MCF 10A (cell line): ENCODE measurements around the gene IFI27L1. TPM values are rescaled to one million over a fixed set of nuclear protein-coding genes. Genes with fewer than 3 reads are reported as not detected.
A peak's percentile ranks its signal among the peaks of the same experiment; 100 is the strongest.

ENCODE experiments used
- BruUV-seq: library from RNA; stranded (reverse); fragments of 400-500 nt; replicated peaks from 2 replicates; lab custom pipeline; 2021; lab: Mats Ljungman, UMichigan
- CTCF ChIA-PET: fragments of 300-600 bp; sonication (Branson Sonifier 250); formaldehyde crosslinking; extraction: SDS; loops from one replicate; lab custom pipeline; 2021; ENCODE audit warnings: antibody characterized with exemption, inconsistent platforms; lab: Yijun Ruan, JAX
- POLR2A ChIA-PET: fragments of 300-600, 350-650 bp; sonication (Branson Sonifier 250); formaldehyde crosslinking; extraction: SDS; loops from one replicate; lab custom pipeline; 2020; ENCODE audit warnings: antibody characterized with exemption, inconsistent platforms; lab: Yijun Ruan, JAX
- DNase-seq: peaks from one replicate; pipeline ENCODE4 v3.0.0-alpha.2; 2018; ENCODE audit not compliant: unreplicated experiment
- H3K27ac Mint-ChIP-seq: one replicate; pipeline ENCODE4 v1.8.0; 2022; ENCODE audit warnings: mild to moderate bottlenecking, low read depth, mixed read lengths; ENCODE audit not compliant: unreplicated experiment
- H3K27me3 Mint-ChIP-seq: one replicate; pipeline ENCODE4 v1.8.0; 2022; ENCODE audit warnings: mixed read lengths; ENCODE audit not compliant: insufficient read depth, unreplicated experiment
- H3K36me3 Mint-ChIP-seq: one replicate; pipeline ENCODE4 v1.8.0; 2022; ENCODE audit warnings: mild to moderate bottlenecking, moderate library complexity, mixed read lengths; ENCODE audit not compliant: insufficient read depth, unreplicated experiment
- H3K4me1 Mint-ChIP-seq: one replicate; pipeline ENCODE4 v1.8.0; 2022; ENCODE audit warnings: mixed read lengths; ENCODE audit not compliant: insufficient read depth, unreplicated experiment
- H3K4me3 Mint-ChIP-seq: one replicate; pipeline ENCODE4 v1.8.0; 2022; ENCODE audit warnings: mild to moderate bottlenecking, moderate library complexity, mixed read lengths; ENCODE audit not compliant: unreplicated experiment
- H3K9me3 Mint-ChIP-seq: one replicate; pipeline ENCODE4 v1.8.0; 2022; ENCODE audit warnings: mixed read lengths; ENCODE audit not compliant: unreplicated experiment
- CTCF ChIP-seq: fragments of 200-600 bp; IDR thresholded peaks from one replicate; pipeline ENCODE4 v1.8.0; 2022; ENCODE audit warnings: antibody characterized with exemption, mild to moderate bottlenecking; ENCODE audit not compliant: unreplicated experiment
- intact Hi-C: fragments of 100-400 bp; cut with micrococcal nuclease; formaldehyde crosslinking; loops from 2 replicates; pipeline ENCODE4 v1.14.1; 2022
- total RNA-seq: library from RNA; stranded (reverse); gene quantifications from 2 replicates; pipeline ENCODE4 v1.2.3, GENCODE V29; 2022

IFI27L1 gene
- total RNA-seq, 1 experiment from 2014 or later, result 18.4 TPM

DNA sequence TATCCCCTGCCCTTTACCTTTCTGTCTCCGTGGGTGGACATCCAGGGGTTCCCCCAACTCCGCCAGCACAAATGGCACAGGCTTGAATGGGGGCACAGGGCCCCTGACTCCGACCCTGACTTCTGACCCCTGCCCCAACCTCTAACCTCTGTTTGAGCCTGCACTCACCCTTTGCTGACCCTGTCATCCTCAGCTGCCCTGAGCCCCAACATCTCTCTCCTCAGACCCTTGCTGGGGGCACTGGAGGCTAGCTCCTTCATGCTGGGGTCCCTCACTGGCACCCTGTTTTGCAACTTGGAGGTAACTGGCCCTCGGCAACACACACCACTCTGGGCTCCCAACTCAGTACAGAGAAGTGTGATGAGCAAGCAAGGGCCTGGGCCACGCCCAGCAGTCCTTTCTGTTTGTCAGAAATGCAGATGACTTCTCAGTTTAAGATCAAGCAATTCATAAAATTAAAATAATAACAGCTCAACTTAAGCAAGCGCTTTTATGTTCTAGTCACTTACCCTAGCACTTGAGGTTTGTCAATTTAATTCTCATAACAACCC is 31.5 kb downstream of the IFI27L1 start:
- peak overlapping the region; percentile 26 for H3K27ac Mint-ChIP-seq
- BruUV-seq, result no TSS peak

GRCh38 chr14:94113073-94113472 is 32.0 kb downstream of the IFI27L1 start:
- no peaks in the 10 kb centered on the region for H3K36me3 Mint-ChIP-seq
- peak overlapping the region; percentile 26 for H3K27ac Mint-ChIP-seq
- CTCF ChIA-PET, result interaction anchor here (1.1 to 1.9 kb wide), 2 partner anchors 19 to 75 kb away, joined by 3 to 4 read pairs; no protein-coding TSS in a partner anchor

More for the DNA sequence above, 31.5 kb downstream of the IFI27L1 start:
- ChIA-PET POLR2A (no interaction called here), CTCF (interaction anchor here (1.1 to 1.9 kb wide), 2 partner anchors 20 to 74 kb away, joined by 3 to 4 read pairs; no protein-coding TSS in a partner anchor)
- no peak for DNase-seq
- intact Hi-C loops, result no loop called here
- peaks cover 33% of the 10 kb centered on the region for H3K4me1 Mint-ChIP-seq
- no peaks in the 10 kb centered on the region for H3K9me3 Mint-ChIP-seq
- no peak overlapping the region for H3K4me3 Mint-ChIP-seq
- no peaks in the 10 kb centered on the region for H3K27me3 Mint-ChIP-seq
- H3K36me3 Mint-ChIP-seq, result no peaks in the 10 kb centered on the region
- TF ChIP-seq CTCF, result no peak

GRCh38 chr14:94113490-94113889 is 32.4 kb downstream of the IFI27L1 start:
- peak; percentile 67 for DNase-seq
- intact Hi-C loops, result no loop called here
- no peak for TF ChIP-seq CTCF
- Mint-ChIP-seq H3K36me3 (no peaks in the 10 kb centered on the region), H3K9me3 (no peaks in the 10 kb centered on the region), H3K4me1 (peaks cover 33% of the 10 kb centered on the region), H3K4me3 (no peak overlapping the region), H3K27me3 (no peaks in the 10 kb centered on the region), H3K27ac (no peak overlapping the region)
- CTCF ChIA-PET, result interaction anchor here (1.1 to 1.9 kb wide), 3 partner anchors 19 to 75 kb away, joined by 3 to 4 read pairs (median 4); no protein-coding TSS in a partner anchor
- POLR2A ChIA-PET, result no interaction called here
- no TSS peak for BruUV-seq

More at GRCh38 chr14:94113073-94113472, 32.0 kb downstream of the IFI27L1 start:
- peaks cover 33% of the 10 kb centered on the region for H3K4me1 Mint-ChIP-seq
- no peak overlapping the region for H3K4me3 Mint-ChIP-seq
- intact Hi-C loops, result no loop called here
- TF ChIP-seq CTCF, result no peak
- no TSS peak for BruUV-seq
- POLR2A ChIA-PET, result no interaction called here
- H3K27me3 Mint-ChIP-seq, result no peaks in the 10 kb centered on the region
- DNase-seq, result no peak
- no peaks in the 10 kb centered on the region for H3K9me3 Mint-ChIP-seq

DNA sequence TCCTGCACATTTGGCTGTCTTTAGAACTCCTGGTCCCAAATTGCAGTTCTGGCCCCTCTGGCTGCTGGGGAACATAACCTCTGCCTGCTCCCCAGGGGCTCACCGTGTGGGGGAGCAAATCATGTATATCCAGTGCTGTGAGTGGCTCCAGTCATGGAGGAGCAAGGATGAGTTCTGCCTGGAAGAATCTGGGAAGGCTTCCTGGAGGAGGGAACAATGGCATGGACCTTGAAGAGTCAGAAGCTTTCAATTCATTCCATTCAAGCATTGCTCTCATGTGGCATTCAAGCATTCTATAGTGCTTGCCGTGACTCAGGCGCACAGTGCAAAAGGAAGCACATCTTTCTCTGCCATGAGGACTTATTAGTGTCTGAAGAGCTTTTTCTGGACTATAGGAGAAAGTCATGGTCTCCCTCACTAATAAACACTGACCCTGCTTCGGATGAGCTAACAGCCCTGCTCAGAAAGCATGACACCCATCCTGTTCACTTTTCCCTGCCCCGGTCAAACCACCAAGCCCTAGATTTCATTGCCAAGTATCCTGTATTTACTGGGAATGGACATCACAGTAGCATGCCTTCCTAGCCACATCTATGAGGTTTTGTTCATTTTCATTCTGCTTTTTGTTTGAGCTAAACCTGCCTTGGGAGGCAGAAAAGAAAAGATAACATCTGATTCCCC is 32.9 kb downstream of the IFI27L1 start:
- no peak for DNase-seq
- ChIA-PET CTCF (interaction anchor here (1.4 kb wide), 1 partner anchor 23 kb away, joined by 4 read pairs; no protein-coding TSS in a partner anchor), POLR2A (no interaction called here)
- Mint-ChIP-seq H3K27me3 (no peaks in the 10 kb centered on the region), H3K27ac (no peak overlapping the region), H3K36me3 (no peaks in the 10 kb centered on the region), H3K9me3 (no peaks in the 10 kb centered on the region), H3K4me1 (peaks cover 33% of the 10 kb centered on the region), H3K4me3 (no peak overlapping the region)
- TF ChIP-seq CTCF, result no peak
- intact Hi-C loops, result no loop called here
- no TSS peak for BruUV-seq
